Urinary bladder (tissue), 4 donors: ENCODE data around the gene ADGRA3. TPM values are rescaled to one million over a fixed set of nuclear protein-coding genes. Genes with fewer than 3 reads are reported as not detected.
"Not testable (repeated sequence)": the region's sequence is repeated elsewhere in the genome, so short reads cannot be mapped to it uniquely, and the experiment has no call there.

Source experiments
- DNase-seq: peaks from one replicate; pipeline ENCODE4 v3.0.0-alpha.2; 2015; ENCODE audit errors: extremely low spot score
- H3K27ac ChIP-seq: one replicate; pipeline ENCODE4 v1.5.1; 2013; ENCODE audit warnings: low read depth, mild to moderate bottlenecking, moderate library complexity
- H3K36me3 ChIP-seq: one replicate; pipeline ENCODE4 v1.6.1; 2013; ENCODE audit warnings: mild to moderate bottlenecking, moderate library complexity; ENCODE audit not compliant: insufficient read depth
- H3K4me1 ChIP-seq: one replicate; pipeline ENCODE4 v1.6.1; 2013; ENCODE audit warnings: mild to moderate bottlenecking, moderate library complexity; ENCODE audit not compliant: insufficient read depth
- H3K4me3 ChIP-seq: one replicate; pipeline ENCODE4 v1.5.1; 2013; ENCODE audit warnings: low read depth, low read length
- WGBS: extraction: QIAGEN DNeasy Blood & Tissue Kit; methylation state at CpG from one replicate; pipeline ENCODE4 v1.1.7; 2013; 5-methylcytosine and 5-hydroxymethylcytosine counted together
- polyA plus RNA-seq: library from polyadenylated mRNA; stranded (reverse); fragments of 200-250 nt; gene quantifications from one replicate; pipeline ENCODE4 v1.2.3, GENCODE V29; 2013
- total RNA-seq: library from RNA; depleted of rRNA; stranded (reverse); fragments of >200 nt; gene quantifications from one replicate; pipeline ENCODE4 v1.2.3, GENCODE V29; 2014
- donor health status: healthy with polysubstance abuse.
- donor health status: healthy.

Gene ADGRA3
- total and polyA plus RNA-seq, 2 donors: 12.3 to 67.8 TPM

- Histone ChIP-seq H3K36me3 (no peaks in the 10 kb centered on the region), H3K4me1 (no peaks in the 10 kb centered on the region), H3K4me3 (no peak overlapping the region), H3K27ac (no peak overlapping the region)
- DNase-seq: peak; percentile 33
- WGBS: 35% methylated on average over 3 of the region's 3 CpGs
Measured at GRCh38 chr4:22389240-22389870, 126.5 kb downstream of the ADGRA3 start.

DNA sequence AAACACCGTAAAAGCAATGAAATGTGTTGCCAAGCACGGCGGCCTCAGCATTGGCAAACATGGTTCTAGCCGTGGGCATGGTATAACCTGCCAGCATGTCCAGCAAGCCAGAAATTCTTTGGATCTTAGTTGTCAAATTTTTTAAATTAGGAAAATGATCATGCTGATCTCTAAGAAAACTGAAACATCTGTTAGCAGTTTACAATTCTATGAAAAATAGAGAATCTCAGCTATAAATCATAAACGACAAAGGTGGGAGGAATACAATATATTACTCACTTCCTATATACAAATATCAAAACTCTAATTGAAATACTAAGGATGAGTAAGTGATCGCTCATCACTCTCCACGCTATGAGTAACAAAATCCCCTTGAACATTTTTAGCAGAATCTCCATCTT, 130.3 kb downstream of the ADGRA3 start:
- H3K27ac ChIP-seq: no peak overlapping the region
- DNase-seq: no peak
- H3K4me3 ChIP-seq: no peak overlapping the region
- no peaks in the 10 kb centered on the region for H3K36me3 ChIP-seq
- H3K4me1 ChIP-seq: no peaks in the 10 kb centered on the region
- 68% methylated on average over 7 of the region's 7 CpGs for WGBS

GRCh38 chr4:22384154-22384553, 131.7 kb downstream of the ADGRA3 start:
- Histone ChIP-seq H3K36me3 (no peaks in the 10 kb centered on the region), H3K4me1 (no peaks in the 10 kb centered on the region), H3K27ac (no peak overlapping the region), H3K4me3 (no peak overlapping the region)
- no peak for DNase-seq

DNA sequence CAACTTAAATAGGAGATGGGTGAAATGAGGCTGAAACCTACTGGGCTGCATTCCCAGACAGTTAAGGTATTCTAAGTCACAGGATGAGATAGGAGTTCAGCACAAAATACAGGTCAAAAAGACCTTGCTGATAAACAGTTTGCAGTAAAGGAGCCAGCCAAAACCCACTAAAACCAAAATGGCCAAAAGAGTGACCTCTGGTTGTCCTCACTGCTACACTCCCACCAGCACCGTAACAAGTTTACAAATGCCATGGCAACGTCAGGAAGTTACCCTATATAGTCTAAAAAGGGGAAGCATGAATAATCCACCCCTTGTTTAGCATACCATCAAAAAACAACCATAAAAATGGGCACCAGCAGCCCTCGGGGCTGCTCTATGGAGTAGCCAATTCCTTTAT, 133.7 kb downstream of the ADGRA3 start:
- not testable (repeated sequence) for H3K36me3 ChIP-seq, H3K4me3 ChIP-seq, H3K27ac ChIP-seq, DNase-seq, H3K4me1 ChIP-seq
- 37% methylated on average over 3 of the region's 3 CpGs for WGBS

- H3K27ac ChIP-seq: no peak overlapping the region
- no peak overlapping the region for H3K4me3 ChIP-seq
- no peaks in the 10 kb centered on the region for H3K36me3 ChIP-seq
- no peaks in the 10 kb centered on the region for H3K4me1 ChIP-seq
- 73% methylated on average over 3 of the region's 3 CpGs for WGBS
- no peak for DNase-seq
Measured at GRCh38 chr4:22372986-22373385, 142.9 kb downstream of the ADGRA3 start.

DNA sequence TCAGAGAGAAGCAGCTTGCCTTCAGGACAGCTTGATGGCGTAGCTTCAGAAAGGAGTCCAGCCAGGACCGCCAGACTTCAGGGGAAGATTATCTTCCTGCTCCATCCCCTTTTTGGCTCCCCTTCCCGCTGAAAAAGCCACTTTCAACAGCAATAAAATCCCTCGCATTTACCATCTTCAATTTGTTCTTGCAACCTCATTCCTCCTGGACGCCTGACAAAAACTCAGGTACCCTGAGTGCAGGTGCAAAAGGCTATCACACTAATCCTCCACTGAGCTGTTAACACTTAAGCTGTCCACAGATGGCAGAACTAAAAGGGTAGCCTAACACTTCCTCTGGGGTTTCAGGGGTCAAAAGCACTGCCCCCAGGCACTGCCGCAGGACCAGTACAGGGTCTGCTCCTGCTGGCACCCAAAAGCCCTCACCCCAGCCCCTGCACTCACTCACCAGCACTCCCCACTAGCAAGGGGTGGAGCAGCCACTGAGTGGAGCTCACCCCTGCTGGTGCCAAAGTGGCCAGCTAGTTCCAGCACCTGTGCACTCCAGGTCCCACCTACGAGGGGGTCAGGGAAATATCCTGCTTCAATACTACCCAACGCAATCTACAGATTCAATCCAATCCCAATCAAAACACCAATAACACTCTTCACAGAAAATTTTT, 145.8 kb downstream of the ADGRA3 start:
- WGBS: 67% methylated on average over 8 of the region's 8 CpGs
- no peaks in the 10 kb centered on the region for H3K36me3 ChIP-seq
- H3K27ac ChIP-seq: no peak overlapping the region
- DNase-seq: no peak
- H3K4me3 ChIP-seq: no peak overlapping the region
- H3K4me1 ChIP-seq: no peaks in the 10 kb centered on the region

DNA sequence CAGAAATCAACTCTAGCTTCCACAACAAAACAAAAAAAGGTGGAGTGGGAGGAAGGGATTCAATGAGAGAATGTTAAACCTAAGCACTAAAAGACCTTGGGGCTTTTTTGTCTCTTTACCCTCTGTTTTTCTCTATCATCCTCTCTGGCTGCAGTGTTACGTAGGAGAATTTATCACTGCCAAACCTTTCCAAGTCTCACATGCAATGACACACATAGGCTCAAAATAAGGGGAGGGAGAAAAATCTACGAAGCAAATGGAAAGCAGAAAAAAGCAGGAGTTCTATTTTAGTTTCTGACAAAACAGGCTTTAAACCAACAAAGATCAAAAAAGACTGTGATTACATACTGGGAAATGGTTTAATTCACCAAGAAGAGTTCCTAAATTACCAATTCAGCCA, 152.1 kb downstream of the ADGRA3 start:
- Histone ChIP-seq H3K36me3 (no peaks in the 10 kb centered on the region), H3K27ac (no peak overlapping the region), H3K4me3 (no peak overlapping the region), H3K4me1 (no peaks in the 10 kb centered on the region)
- DNase-seq: no peak
- 77% methylated on average over 2 of the region's 2 CpGs for WGBS

GRCh38 chr4:22363036-22363435, 152.8 kb downstream of the ADGRA3 start:
- WGBS: 44% methylated on average over 2 of the region's 2 CpGs

DNA sequence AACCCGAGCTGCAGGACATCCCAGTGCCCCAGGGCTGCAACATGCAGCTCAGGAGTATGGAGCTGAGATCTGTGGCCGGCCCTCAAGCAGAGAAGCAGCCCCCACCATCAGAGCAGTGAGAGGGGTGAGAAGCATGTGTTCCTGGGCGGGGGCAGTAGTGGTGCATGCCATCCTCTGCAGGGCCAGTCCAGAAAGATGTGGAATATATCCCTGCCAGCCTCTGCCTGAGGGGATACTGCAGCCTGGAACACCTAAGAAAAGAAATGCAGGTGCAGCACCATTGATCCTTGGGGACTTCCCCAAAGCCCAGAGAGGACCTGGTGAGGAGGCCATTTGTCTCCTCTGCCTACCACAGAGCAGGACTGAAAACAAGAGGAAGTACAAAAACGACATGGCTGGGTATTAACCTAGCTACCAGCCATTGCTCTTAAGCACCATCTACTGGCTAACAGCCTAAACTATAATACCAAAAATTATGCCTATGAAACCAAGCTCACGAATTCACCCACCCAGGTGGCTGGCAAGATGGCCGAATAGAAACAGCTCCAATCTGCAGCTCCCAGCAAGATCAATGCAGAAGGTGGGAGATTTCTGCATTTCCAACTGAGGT, 158.8 kb downstream of the ADGRA3 start:
- DNase-seq: no peak
- Histone ChIP-seq H3K4me3 (no peak overlapping the region), H3K27ac (no peak overlapping the region), H3K4me1 (no peaks in the 10 kb centered on the region), H3K36me3 (no peaks in the 10 kb centered on the region)
- WGBS: 59% methylated on average over 6 of the region's 6 CpGs

More at GRCh38 chr4:22363036-22363435, 152.8 kb downstream of the ADGRA3 start:
- H3K4me1 ChIP-seq: no peaks in the 10 kb centered on the region
- no peaks in the 10 kb centered on the region for H3K36me3 ChIP-seq
- no peak for DNase-seq
- H3K4me3 ChIP-seq: no peak overlapping the region
- H3K27ac ChIP-seq: no peak overlapping the region

- no peak overlapping the region for H3K4me3 ChIP-seq
- no peaks in the 10 kb centered on the region for H3K4me1 ChIP-seq
- no peak overlapping the region for H3K27ac ChIP-seq
- DNase-seq: no peak
- H3K36me3 ChIP-seq: no peaks in the 10 kb centered on the region
- WGBS: 55% methylated on average over 3 of the region's 3 CpGs
Measured at GRCh38 chr4:22348410-22348809, 167.5 kb downstream of the ADGRA3 start.

- 82% methylated on average over 1 of the region's 1 CpG for WGBS
- Histone ChIP-seq H3K27ac (no peak overlapping the region), H3K4me1 (no peaks in the 10 kb centered on the region), H3K4me3 (no peak overlapping the region), H3K36me3 (no peaks in the 10 kb centered on the region)
- DNase-seq: no peak
Measured at GRCh38 chr4:22345678-22346077, 170.2 kb downstream of the ADGRA3 start.

DNA sequence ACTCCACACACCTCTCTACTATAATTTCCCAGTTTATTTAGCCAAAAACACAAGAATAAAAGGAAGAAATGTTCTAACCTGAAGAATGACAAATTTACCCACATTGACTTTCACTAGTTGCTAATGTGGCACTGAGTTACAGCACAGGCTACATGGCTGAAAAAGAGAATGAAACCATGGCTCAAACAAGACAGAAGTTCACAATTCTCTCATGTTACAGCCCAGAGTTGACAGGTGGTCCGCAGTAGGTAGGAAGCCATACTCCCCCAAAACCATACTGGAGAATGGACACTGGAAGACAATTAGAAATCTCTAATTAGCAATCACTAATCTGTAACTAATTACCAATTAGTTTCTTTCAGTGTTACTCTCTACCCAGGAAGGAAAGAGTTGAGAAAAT, 170.8 kb downstream of the ADGRA3 start:
- WGBS: 58% methylated on average over 1 of the region's 1 CpG
- no peaks in the 10 kb centered on the region for H3K36me3 ChIP-seq
- H3K27ac ChIP-seq: no peak overlapping the region
- no peaks in the 10 kb centered on the region for H3K4me1 ChIP-seq
- no peak overlapping the region for H3K4me3 ChIP-seq
- DNase-seq: no peak

DNA sequence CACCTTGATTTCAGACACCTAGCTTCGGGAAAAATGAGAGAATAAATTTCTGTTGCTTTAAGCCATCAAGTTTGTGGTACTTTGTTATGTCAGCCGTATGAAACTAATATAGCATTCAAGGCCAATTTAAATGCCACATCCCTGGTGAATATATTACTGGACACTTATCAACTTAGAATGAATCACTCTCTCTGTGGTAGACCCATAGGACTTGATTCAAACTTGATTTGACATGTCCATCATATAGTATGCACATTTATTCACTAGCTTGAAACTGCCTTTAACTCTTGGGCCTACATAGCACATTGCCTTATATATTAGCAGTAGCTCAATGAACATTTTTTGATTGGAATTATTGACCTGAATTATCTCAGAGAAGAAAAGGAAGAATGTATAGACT, 172.3 kb downstream of the ADGRA3 start:
- 89% methylated on average over 2 of the region's 2 CpGs for WGBS
- Histone ChIP-seq H3K36me3 (no peaks in the 10 kb centered on the region), H3K4me3 (no peak overlapping the region), H3K4me1 (no peaks in the 10 kb centered on the region), H3K27ac (no peak overlapping the region)
- no peak for DNase-seq

DNA sequence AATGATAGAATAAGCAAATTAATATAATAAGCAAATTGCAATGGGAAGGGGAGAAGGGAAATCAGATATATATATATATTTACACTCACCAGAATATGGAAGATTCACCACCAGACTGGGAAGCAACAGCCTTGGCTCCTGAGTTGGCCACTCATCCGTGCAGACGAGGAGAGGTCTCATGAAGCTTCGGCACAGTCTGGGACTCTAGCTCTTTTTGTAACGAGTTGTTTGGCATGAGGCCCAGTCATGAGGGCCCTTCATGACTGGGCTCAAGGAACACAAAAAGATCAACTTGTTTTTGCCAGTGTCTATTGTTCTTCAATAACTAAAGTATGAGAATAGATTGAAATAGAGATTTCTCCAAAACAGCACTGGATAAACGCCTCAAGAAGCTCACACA, 176.4 kb downstream of the ADGRA3 start:
- WGBS: 64% methylated on average over 5 of the region's 5 CpGs
- DNase-seq: no peak
- Histone ChIP-seq H3K36me3 (no peaks in the 10 kb centered on the region), H3K4me1 (no peaks in the 10 kb centered on the region), H3K27ac (no peak overlapping the region), H3K4me3 (no peak overlapping the region)
